Measurements from ENCODE around the gene PRDM16.

Gene PRDM16

DNA sequence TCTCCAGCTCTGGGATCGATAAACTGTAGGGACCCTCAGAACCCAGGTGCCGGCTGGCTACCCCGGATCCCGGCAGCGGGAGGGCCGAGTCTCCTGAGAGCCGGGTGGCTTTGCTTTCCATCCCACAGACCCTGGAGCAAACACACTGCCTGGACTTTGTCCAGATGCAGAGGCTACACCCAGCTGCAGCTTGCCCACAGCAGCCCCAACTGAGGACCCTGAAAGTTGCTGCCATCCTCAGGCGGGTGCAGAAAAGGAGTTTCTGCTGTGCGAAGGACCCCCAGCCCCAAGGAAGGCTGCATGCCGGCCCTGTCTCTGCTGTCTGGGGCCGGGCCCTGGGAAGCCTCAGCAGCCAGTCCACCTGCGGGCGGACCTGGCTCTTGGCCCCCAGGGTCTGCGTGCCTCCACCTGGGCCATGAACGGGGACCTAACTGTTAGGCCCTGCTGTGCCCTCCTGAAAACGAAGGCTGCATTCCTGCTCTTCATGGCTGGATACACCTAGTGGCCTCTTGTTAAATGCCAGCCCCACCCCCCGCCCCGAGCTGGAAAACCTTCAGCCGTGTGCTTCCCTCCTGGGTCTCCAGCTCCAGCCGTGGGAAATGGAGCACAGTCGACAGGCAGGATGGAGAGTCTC, 287.9 kb downstream of the PRDM16 start:
- no peaks in the 10 kb centered on the region for H3K27me3 ChIP-seq (ENCODE audit: insufficient read depth, low read depth, severe bottlenecking)
- no peaks in the 10 kb centered on the region for H3K9me3 ChIP-seq (ENCODE audit: severe bottlenecking)
- DNase-seq, result no peak
- H3K36me3 ChIP-seq, result no peaks in the 10 kb centered on the region
- TF ChIP-seq, protein P1, sequence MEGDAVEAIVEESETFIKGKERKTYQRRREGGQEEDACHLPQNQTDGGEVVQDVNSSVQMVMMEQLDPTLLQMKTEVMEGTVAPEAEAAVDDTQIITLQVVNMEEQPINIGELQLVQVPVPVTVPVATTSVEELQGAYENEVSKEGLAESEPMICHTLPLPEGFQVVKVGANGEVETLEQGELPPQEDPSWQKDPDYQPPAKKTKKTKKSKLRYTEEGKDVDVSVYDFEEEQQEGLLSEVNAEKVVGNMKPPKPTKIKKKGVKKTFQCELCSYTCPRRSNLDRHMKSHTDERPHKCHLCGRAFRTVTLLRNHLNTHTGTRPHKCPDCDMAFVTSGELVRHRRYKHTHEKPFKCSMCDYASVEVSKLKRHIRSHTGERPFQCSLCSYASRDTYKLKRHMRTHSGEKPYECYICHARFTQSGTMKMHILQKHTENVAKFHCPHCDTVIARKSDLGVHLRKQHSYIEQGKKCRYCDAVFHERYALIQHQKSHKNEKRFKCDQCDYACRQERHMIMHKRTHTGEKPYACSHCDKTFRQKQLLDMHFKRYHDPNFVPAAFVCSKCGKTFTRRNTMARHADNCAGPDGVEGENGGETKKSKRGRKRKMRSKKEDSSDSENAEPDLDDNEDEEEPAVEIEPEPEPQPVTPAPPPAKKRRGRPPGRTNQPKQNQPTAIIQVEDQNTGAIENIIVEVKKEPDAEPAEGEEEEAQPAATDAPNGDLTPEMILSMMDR (IDR thresholded peaks at IDR 0.05; ENCODE audit: low read depth, low read length), result no peak
- no peak overlapping the region for H3K4me3 ChIP-seq (ENCODE audit: low read depth, low read length)
- no peak overlapping the region for H3K27ac ChIP-seq

DNA sequence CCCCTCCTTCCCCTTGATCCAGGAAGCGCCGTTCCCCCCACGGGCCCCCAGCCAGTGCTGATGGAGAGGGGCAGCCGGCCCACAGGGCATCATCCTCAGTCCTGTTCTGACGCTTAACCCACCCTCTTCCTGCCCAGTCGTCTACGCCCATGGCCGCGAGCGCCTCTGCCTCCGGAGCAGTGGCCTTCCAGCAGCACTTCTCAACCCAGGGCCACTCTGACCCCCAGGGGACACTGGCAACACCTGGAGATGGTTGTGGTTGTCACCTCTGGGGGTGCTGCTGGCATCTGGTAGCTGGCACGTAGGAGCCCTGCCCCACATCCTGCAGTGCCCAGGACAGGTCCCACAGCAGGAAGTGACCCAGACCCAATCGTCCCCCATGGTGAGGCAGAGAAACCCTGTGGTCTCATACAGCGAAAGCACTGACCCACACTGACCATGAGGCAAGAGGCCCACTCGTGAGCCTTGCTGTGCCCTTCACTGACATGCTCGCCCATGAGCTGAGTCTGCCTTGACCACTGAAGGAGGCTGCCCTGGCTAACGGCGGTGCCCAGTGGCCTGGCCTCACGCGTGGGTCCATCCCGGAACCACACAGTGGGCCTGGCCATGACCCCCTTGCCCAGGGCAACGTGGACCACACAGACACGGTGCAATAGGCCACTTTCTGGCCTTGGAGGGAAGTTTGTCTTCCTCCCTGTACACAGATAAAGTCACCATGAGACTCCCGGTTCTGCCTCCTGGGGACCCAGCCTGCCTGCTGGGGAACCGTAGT, 288.7 kb downstream of the PRDM16 start:
- Histone ChIP-seq H3K27me3 (ENCODE audit: insufficient read depth, low read depth, severe bottlenecking) (no peaks in the 10 kb centered on the region), H3K36me3 (no peaks in the 10 kb centered on the region), H3K27ac (no peak overlapping the region), H3K4me3 (ENCODE audit: low read depth, low read length) (no peak overlapping the region), H3K9me3 (ENCODE audit: severe bottlenecking) (no peaks in the 10 kb centered on the region)
- TF ChIP-seq, protein P1 (IDR thresholded peaks at IDR 0.05; ENCODE audit: low read depth, low read length), result no peak
- DNase-seq, result no peak

DNA sequence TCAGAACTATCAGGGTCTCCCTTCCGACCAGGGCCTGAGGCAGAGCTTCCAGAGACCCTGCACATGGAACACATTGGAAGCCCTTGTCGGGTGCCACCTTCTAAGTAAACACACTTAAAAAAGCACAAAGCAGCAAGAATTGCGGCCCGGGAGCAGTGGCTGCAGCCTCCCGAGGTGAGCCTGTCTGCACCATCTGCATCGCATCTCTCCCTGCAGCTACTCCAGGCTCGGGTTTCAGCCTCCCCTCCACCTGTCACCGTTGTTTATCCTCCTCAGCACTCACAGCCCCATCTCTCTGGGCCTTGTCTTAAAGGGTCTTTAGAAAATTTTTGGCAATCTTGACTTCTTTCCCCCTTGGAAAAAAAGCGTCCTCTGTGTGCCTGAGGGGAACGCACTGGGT, 290.3 kb downstream of the PRDM16 start:
- TF ChIP-seq, protein P1 (IDR thresholded peaks at IDR 0.05; ENCODE audit: low read depth, low read length), result no peak
- DNase-seq, result no peak
- Histone ChIP-seq H3K27me3 (ENCODE audit: insufficient read depth, low read depth, severe bottlenecking) (no peaks in the 10 kb centered on the region), H3K27ac (no peak overlapping the region), H3K36me3 (no peaks in the 10 kb centered on the region), H3K9me3 (ENCODE audit: severe bottlenecking) (no peaks in the 10 kb centered on the region), H3K4me3 (ENCODE audit: low read depth, low read length) (no peak overlapping the region)

DNA sequence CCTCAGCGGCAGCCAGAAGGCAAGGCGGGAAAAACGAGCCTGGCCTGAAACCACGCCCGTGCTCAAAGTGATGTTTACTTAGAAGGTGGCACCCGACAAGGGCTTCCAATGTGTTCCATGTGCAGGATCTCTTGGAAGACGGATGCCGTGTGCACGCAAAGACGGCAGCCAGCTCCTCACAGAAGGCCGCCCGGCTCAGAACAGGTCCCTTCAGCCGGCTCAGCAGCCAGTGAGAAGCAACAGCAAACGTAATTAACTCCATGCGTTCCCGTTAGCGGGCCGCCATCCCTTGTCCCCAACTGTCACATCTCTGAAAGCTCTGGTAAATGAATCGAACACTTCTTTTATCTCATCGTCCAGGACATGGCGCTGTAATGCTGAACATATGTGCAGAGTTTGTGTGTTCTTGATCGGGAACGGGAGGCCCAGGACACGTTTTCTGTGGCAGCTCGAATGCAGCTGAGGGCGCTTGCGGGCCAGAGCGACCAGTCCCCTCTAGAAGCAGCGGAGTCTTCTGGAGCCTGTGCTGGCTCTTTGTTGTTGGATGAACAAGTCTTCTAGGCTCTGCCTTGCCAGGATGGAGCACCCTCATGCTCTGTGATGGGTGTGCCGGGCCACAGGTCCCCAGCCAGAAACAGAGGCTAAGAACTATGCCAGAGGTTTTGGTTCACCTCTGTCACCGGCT, 290.9 kb downstream of the PRDM16 start:
- Histone ChIP-seq H3K9me3 (ENCODE audit: severe bottlenecking) (no peaks in the 10 kb centered on the region), H3K4me3 (ENCODE audit: low read depth, low read length) (no peak overlapping the region), H3K27me3 (ENCODE audit: insufficient read depth, low read depth, severe bottlenecking) (no peaks in the 10 kb centered on the region)

DNA sequence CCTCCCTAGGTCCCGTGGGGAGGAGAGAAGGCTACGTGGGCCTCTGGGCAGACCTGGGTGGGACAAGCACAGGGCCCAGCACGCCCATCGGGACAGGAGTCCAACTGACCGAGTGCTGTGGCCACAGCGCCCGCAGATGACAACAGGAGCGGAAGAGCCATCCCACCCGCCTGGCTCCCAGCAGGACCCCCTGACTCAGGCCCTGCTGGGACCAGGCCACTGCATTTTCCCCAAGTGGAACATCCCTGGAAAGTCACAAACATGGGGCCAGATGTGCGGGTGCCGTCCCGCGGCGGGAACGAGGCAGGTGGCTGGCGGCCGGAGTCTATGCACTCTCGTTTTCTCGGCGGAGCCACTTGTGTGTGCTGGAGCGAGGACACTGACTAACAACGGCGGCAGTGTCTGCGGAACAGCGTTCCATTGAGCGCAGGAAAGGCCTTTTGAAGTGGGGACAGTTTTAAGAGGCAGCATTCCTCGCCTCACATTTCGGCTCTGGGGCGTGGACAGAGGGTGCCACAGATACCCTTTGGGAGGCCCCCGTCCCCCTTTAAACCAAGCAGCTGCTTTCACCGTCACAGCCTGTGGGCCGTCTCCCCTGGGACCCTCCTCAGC, 291.7 kb downstream of the PRDM16 start:
- TF ChIP-seq, protein P1 (IDR thresholded peaks at IDR 0.05; ENCODE audit: low read depth, low read length), result no peak
- DNase-seq, result no peak
- no peak overlapping the region for H3K27ac ChIP-seq
- no peaks in the 10 kb centered on the region for H3K27me3 ChIP-seq (ENCODE audit: insufficient read depth, low read depth, severe bottlenecking)
- H3K9me3 ChIP-seq (ENCODE audit: severe bottlenecking), result no peaks in the 10 kb centered on the region
- no peak overlapping the region for H3K4me3 ChIP-seq (ENCODE audit: low read depth, low read length)
- H3K36me3 ChIP-seq, result no peaks in the 10 kb centered on the region

More for the DNA sequence above, 290.9 kb downstream of the PRDM16 start:
- no peak for DNase-seq
- H3K27ac ChIP-seq, result no peak overlapping the region
- TF ChIP-seq, protein P1 (IDR thresholded peaks at IDR 0.05; ENCODE audit: low read depth, low read length), result no peak
- no peaks in the 10 kb centered on the region for H3K36me3 ChIP-seq

Measured in WERI-Rb-1 (cell line).